CMK (cell line): ENCODE data around the gene RSF1.
A peak's percentile ranks its signal among the peaks of the same experiment; 100 is the strongest.
"Not testable (repeated sequence)": the region's sequence is repeated elsewhere in the genome, so short reads cannot be mapped to it uniquely, and the experiment has no call there.

Source experiments
- DNase-seq: peaks from one replicate; pipeline ENCODE4 v3.0.0-alpha.2; 2010; ENCODE audit warnings: low read depth

RSF1 gene, protein sequence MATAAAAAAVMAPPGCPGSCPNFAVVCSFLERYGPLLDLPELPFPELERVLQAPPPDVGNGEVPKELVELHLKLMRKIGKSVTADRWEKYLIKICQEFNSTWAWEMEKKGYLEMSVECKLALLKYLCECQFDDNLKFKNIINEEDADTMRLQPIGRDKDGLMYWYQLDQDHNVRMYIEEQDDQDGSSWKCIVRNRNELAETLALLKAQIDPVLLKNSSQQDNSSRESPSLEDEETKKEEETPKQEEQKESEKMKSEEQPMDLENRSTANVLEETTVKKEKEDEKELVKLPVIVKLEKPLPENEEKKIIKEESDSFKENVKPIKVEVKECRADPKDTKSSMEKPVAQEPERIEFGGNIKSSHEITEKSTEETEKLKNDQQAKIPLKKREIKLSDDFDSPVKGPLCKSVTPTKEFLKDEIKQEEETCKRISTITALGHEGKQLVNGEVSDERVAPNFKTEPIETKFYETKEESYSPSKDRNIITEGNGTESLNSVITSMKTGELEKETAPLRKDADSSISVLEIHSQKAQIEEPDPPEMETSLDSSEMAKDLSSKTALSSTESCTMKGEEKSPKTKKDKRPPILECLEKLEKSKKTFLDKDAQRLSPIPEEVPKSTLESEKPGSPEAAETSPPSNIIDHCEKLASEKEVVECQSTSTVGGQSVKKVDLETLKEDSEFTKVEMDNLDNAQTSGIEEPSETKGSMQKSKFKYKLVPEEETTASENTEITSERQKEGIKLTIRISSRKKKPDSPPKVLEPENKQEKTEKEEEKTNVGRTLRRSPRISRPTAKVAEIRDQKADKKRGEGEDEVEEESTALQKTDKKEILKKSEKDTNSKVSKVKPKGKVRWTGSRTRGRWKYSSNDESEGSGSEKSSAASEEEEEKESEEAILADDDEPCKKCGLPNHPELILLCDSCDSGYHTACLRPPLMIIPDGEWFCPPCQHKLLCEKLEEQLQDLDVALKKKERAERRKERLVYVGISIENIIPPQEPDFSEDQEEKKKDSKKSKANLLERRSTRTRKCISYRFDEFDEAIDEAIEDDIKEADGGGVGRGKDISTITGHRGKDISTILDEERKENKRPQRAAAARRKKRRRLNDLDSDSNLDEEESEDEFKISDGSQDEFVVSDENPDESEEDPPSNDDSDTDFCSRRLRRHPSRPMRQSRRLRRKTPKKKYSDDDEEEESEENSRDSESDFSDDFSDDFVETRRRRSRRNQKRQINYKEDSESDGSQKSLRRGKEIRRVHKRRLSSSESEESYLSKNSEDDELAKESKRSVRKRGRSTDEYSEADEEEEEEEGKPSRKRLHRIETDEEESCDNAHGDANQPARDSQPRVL (N-terminal part only)

DNA sequence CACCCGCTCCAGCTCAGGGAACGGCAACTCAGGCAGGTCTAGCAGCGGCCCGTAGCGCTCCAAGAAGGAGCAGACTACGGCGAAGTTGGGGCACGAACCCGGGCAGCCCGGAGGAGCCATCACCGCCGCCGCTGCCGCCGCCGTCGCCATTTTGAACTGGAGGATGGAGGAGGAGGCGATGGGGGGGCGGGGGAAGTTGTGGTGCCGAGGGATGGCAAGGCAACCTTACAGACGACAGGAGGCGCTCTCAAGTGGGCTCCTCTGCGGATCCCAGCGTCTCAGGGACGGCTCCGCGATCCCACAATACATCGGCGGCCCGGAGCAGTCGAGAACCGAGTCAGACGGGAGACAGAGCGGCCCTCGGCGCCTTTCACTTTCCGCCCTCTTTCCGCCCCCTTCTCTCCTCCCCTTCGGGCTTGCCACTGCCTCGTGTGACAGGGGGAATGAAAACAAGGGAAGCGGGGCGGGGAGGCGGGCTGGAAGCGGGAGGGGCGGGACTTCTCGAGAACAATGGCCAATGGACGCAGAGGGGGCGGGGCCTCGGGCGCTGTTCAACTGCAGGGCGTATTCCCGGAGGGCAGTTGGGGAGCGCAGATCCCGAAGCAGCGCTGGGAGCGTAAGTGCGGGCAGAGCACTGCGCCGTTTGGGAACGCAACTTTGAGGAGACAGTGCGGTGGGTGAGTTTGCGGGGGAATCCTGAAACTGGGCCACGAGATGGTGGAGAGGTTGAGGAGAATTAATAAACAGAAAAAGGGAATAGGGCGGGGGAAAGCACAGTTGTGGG is at the start of gene RSF1, which contains the start of gene AAMDC:
RSF1 (minus strand) TSS at position 158 of the 784 bp plus-strand sequence; CDS start at position 150, 8 bp downstream.
AAMDC (plus strand) TSS at position 580 of the 784 bp plus-strand sequence. CDS start 21,353 bp downstream, outside the sequence.
- DNase-seq = peak; percentile 98

GRCh38 chr11:77868744-77869143 is 48.2 kb upstream of the RSF1 start:
- no peak for DNase-seq

DNA sequence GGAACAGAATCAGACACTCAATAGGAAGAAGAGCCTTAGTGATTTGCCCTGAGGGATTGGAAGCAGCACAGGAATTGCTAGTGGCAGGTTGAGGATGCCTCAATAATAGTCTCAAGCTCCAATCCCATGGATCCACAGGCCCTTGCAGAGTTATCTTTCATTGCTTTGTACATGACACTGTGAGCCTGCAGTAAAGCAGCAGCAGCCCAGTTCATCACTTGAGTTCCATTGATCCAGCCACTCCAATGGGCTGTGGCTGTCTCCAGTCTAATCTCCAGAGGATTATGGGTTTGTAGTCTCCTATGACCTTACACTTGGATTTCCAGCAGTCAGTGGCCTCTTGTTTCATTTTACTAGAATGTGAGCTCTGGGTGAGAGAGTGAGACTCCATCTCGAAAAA is 45.8 kb upstream of the RSF1 start:
- no peak for DNase-seq

GRCh38 chr11:77865805-77866204 is 45.3 kb upstream of the RSF1 start:
- DNase-seq = no peak

GRCh38 chr11:77861444-77861843 is 40.9 kb upstream of the RSF1 start:
- not testable (repeated sequence) for DNase-seq

DNA sequence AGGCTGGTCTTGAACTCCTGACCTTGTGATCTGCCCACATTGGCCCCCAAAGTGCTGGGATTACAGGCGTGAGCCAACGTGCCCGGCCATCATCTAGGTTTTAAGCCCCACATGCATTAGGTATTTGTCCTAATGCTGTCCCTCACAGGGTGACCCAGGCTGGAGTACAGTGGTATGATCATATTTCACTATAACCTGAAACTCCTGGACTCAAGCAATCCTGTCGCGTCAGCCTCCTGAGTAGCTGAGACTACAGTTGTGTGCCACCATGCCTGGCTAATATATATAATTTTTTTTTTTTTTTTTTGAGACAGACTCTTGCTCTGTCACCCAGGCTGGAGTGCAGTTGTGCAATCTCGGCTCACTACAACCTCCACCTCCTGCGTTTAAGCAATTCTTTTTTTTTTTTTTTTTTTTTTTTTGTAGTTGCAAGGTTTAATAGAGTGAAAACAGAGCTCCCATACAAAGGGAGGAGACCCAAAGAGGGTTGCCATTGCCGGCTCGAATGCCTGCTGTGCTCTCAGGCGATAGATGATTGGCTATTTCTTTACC is 37.5 kb upstream of the RSF1 start:
- not testable (repeated sequence) for DNase-seq

GRCh38 chr11:77854838-77855237 is 34.3 kb upstream of the RSF1 start:
- no peak for DNase-seq

- no peak for DNase-seq
Observed at GRCh38 chr11:77851503-77851902, 31.0 kb upstream of the RSF1 start.

DNA sequence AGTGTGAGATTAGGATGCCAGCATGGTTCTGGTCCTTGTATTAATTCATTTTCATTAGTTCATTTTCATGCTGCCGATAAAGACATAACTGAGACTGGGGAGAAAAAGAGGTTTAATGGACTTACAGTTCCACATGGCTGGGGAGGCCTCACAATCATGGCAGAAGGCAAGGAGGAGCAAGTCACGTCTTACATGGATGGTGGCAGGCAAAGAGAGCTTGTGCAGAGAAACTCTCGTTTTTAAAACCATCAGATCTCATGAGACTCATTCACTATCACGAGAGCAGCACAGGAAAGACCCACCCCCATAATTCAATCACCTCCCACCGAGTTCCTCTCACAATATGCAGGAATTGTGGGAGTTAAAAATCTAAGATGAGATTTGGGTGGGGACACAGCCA is 23.2 kb upstream of the RSF1 start:
- not testable (repeated sequence) for DNase-seq

- no peak for DNase-seq
Observed at GRCh38 chr11:77842441-77843121, 22.1 kb upstream of the RSF1 start.

- no peak for DNase-seq
Observed at GRCh38 chr11:77833302-77833701, 12.8 kb upstream of the RSF1 start.

GRCh38 chr11:77828926-77829325 is 8.4 kb upstream of the RSF1 start:
- DNase-seq = no peak

GRCh38 chr11:77823775-77824174 is 3.3 kb upstream of the RSF1 start:
- no peak for DNase-seq

DNA sequence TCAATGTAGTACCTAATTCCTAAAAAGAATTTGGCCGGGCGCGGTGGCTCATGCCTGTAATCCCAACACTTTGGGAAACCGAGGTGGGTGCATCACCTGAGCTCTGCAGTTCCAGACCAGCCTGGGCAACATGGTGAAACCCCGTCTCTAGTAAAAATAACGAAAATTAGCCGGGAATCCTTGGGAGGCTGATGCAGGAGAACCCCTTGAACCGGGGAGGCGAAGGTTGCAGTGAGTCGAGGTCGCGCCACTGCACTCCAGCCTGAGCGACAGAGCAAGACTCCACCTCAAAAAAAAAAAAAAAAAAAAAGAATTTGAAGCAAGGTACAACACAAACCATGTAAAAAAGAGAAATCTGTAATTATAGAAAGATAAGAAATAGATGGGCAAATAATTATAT is 1.6 kb upstream of the RSF1 start:
- DNase-seq = not testable (repeated sequence)

DNA sequence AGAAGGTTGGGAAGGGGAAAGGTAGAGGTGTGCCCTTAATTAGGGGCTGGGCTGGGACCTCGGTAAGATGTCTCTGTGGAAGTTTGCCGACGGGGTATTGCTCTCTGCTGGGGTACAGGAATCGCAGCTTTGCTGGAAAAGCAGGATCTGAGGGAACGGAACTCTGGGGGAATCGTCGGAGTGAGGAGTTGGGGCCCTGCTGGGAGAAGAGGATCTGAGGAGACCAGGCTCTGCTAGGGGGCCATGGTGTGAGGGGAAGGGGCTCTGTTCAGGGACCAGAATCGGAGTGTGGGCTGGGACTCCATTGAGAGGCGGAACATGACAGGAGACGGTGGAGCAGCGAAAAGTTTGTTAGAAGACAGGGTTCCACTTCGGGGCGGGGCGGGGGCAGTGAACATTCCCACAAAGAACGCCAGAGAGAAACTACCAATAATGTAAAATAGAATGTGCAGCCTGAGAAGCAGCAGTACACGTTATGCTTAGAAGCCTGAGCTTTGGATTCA is 878 bp upstream of the RSF1 start:
- DNase-seq = no peak

- peak; percentile 34 for DNase-seq
Observed at GRCh38 chr11:77819921-77820564, 479 bp downstream of the RSF1 start.

- peak; percentile 61 for DNase-seq
Observed at GRCh38 chr11:77819411-77819920, 1.1 kb downstream of the RSF1 start.

DNA sequence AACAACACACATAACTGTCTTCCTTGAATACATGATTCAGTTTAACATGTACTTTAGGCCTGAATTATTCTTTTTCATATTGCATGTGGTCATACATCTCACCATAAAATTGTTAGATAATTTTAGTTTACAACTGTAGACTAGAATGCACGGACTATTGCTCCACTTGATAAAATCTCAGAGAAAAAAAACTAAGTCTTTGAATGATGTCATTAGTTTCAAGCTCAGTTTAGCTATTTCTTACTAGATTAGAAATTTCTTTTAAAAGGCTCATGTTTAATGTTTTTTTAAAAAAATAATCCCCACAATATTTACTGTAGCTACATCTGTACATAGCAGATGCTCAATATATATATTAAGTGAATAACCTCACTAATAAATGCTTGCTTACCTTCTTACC is 5.1 kb downstream of the RSF1 start:
- DNase-seq = no peak

DNA sequence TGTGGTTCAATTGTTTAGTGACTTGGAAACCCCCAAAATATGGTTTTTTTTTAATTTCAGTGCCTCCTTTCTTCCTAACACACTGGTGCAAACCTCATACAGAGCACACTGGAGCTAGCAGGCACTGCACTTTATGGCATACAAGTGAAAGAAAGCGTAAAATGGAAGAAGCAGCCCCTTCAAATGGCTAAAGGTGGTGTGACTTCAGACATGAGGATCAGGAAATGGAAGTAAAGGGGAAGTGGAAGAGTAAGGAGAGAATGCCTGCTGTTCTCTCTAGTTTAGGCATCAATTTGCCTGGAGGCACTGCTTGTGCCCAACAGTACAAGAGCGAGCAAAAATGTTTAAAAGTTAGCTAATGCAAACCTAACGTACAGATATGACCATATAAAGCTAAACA is 5.7 kb downstream of the RSF1 start:
- DNase-seq = no peak
